Mesodermal cell (in vitro differentiated cells): ENCODE measurements around the gene ZNF48.

ENCODE experiments used
- H3K27ac ChIP-seq: 2 replicates; pipeline ENCODE4 v1.7.0; 2013; ENCODE audit warnings: mild to moderate bottlenecking, low read depth, low read length, moderate library complexity; ENCODE audit not compliant: severe bottlenecking
- H3K36me3 ChIP-seq: 2 replicates; pipeline ENCODE4 v1.7.1; 2013; ENCODE audit warnings: mild to moderate bottlenecking, low read length, moderate library complexity; ENCODE audit not compliant: control insufficient read depth, insufficient read depth
- H3K4me1 ChIP-seq: one replicate; pipeline ENCODE4 v1.7.1; 2013; ENCODE audit warnings: mild to moderate bottlenecking, low read length; ENCODE audit not compliant: insufficient read depth, control insufficient read depth, poor library complexity, severe bottlenecking
- H3K4me3 ChIP-seq: 2 replicates; pipeline ENCODE4 v1.7.0; 2013; ENCODE audit warnings: low read length, control low read depth, mild to moderate bottlenecking; ENCODE audit not compliant: insufficient read depth, poor library complexity, severe bottlenecking; ENCODE audit errors: extremely low read depth
- H3K9me3 ChIP-seq: 2 replicates; pipeline ENCODE4 v1.7.1; 2013; ENCODE audit warnings: mild to moderate bottlenecking, low read length, moderate library complexity; ENCODE audit not compliant: control insufficient read depth
- WGBS, 2 experiments: methylation state at CpG; one replicate each; pipeline ENCODE4 v1.1.5; 2013; ENCODE audit warnings: missing lambda C conversion rate in 2 of 2; ENCODE audit not compliant: insufficient coverage in 2 of 2; 5-methylcytosine and 5-hydroxymethylcytosine counted together

ZNF48 gene

GRCh38 chr16:30429678-30430427 lies 34.6 kb downstream of the ZNF48 start, which contains the start of gene DCTPP1:
Gene DCTPP1, minus strand, starts transcription at chr16:30430030. Its CDS starts 50 bp downstream, at chr16:30429980.
- Histone ChIP-seq H3K4me3 (peak within 1 kb of the TSS; percentile 86), H3K4me1 (no peaks in the 10 kb centered on the region), H3K27ac (no peak within 1 kb of the TSS), H3K9me3 (no peaks in the 10 kb centered on the region), H3K36me3 (peaks cover 30% of the 10 kb centered on the region)
- 0% methylated on average over 19 to 37 of the region's 49 CpGs for WGBS, 2 experiments

DNA sequence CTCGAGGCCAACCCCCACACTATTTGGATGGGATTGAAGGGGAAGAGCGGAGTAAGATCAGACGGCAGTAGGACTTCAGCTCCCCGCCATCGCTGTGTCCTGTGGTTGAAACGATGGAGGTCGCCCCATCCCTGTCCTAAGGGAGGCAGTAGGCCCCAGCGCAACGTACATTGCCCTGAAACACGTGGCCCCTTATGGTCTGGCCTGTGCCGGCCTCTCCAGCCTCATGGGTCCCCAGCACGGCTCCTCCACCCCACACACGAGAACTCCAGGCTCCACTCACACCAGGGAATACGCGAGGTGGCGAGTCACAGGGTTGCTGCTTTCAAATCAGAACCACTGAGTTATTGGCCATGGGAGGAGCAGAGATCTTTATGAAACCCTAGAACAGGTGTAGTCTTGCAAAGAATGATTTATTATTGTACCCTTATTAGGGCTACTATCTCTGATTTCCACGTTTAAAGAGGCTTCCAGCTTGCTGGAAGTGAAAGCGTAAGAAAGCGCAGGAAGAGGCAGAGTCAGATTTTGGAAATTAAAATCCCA lies 35.3 kb downstream of the ZNF48 start:
- 60 to 73% methylated on average over 10 to 19 of the region's 19 CpGs for WGBS, 2 experiments
- Histone ChIP-seq H3K36me3 (peaks cover 24% of the 10 kb centered on the region), H3K27ac (no peak overlapping the region), H3K4me3 (peak overlapping the region; percentile 15), H3K9me3 (no peaks in the 10 kb centered on the region), H3K4me1 (no peaks in the 10 kb centered on the region)

- Histone ChIP-seq H3K36me3 (no peaks in the 10 kb centered on the region), H3K4me1 (no peaks in the 10 kb centered on the region), H3K9me3 (no peaks in the 10 kb centered on the region), H3K4me3 (no peak overlapping the region), H3K27ac (no peak overlapping the region)
- 64 to 71% methylated on average over 3 to 4 of the region's 4 CpGs for WGBS, 2 experiments
These were observed 39.6 kb downstream of the ZNF48 start for GRCh38 chr16:30434852-30435251.

GRCh38 chr16:30437511-30438046 lies 42.4 kb downstream of the ZNF48 start:
- WGBS, 2 experiments = 74 to 93% methylated on average over 3 of the region's 3 CpGs
- Histone ChIP-seq H3K36me3 (no peaks in the 10 kb centered on the region), H3K4me3 (no peak overlapping the region), H3K4me1 (no peaks in the 10 kb centered on the region), H3K27ac (no peak overlapping the region), H3K9me3 (no peaks in the 10 kb centered on the region)

DNA sequence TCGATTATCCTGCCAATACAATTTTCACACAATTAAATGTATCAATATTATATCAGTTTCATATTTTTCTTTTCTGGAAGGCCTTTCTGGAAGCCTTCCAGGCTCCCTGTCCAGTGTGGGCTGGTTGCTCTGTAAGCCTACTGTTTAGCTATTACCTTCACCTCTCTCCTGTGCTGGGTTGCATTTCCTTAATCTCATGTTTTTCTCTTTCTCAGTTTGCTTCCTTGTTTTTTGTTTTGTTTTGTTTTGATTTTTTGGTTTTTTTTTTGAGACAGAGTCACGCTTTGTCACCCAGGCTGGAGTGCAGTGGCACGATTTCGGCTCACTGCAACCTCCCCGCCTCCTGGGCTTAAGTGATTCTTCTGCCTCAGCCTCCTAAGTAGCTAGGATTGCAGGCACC lies 43.6 kb downstream of the ZNF48 start:
- peaks cover 10% of the 10 kb centered on the region for H3K36me3 ChIP-seq
- no peaks in the 10 kb centered on the region for H3K9me3 ChIP-seq
- H3K4me1 ChIP-seq = no peaks in the 10 kb centered on the region
- H3K4me3 ChIP-seq = no peak overlapping the region
- no peak overlapping the region for H3K27ac ChIP-seq
- WGBS, 2 experiments = 83 to 94% methylated on average over 4 of the region's 5 CpGs

DNA sequence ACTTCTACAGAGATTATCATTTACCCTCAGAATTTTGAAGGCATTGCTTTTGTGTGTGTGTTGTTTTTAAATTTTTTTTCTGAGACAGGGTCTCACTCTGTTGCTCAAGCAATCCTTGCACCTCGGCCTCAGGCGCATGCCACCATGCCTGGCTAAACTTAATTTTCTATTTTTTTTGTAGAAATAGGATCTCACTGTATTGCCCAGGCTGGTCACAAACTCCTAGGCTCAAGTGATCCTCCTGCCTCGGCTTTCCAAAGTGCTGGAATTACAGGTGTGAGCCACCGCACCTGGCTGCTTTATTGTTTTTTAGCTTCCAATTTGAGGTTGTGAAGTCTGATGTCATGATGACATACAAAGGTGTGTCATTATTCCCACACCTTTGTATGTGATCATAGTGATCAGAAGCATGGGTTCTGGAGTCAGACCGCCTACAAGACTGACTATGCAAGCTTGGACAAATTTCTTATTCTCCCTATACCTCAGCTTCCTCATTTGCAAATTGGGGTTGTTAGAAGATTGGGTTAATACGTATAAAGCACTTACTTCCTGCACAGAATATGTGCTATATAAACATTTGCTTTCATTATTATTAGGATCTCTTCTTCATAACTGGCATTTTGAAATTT lies 44.6 kb downstream of the ZNF48 start:
- Histone ChIP-seq H3K4me3 (no peak overlapping the region), H3K4me1 (no peaks in the 10 kb centered on the region), H3K36me3 (peaks cover 20% of the 10 kb centered on the region), H3K9me3 (peaks cover 9% of the 10 kb centered on the region), H3K27ac (no peak overlapping the region)
- WGBS, 2 experiments = 72 to 100% methylated on average over 1 to 2 of the region's 6 CpGs

DNA sequence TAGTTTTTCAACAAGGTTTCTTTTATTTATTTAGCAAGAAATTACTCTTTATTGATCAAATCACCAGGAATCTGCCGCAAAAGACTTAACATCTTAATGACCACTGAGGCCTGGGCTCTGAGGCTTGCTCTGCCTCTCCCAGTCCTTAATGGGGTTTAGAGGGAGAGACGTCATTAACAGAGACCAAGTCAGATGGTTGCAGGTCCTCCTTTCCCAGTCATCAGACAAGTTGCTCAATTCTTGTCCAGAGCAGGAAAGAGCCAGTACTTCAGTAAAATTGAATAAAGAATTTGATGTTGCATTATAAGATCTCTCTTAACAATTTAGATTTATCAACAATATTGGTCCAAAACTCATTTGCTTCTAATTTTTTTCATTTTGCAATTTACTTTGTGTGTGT lies 48.4 kb downstream of the ZNF48 start:
- Histone ChIP-seq H3K36me3 (peaks cover 20% of the 10 kb centered on the region), H3K4me3 (no peak overlapping the region), H3K27ac (no peak overlapping the region), H3K9me3 (peaks cover 12% of the 10 kb centered on the region), H3K4me1 (no peaks in the 10 kb centered on the region)
- WGBS, 2 experiments = 80% methylated on average over 1 of the region's 2 CpGs; no CpG with 5 or more reads in 1 of the 2 experiments

GRCh38 chr16:30444231-30445148 lies 49.3 kb downstream of the ZNF48 start:
- WGBS, 2 experiments = 96% methylated on average over 29 of the region's 29 CpGs

DNA sequence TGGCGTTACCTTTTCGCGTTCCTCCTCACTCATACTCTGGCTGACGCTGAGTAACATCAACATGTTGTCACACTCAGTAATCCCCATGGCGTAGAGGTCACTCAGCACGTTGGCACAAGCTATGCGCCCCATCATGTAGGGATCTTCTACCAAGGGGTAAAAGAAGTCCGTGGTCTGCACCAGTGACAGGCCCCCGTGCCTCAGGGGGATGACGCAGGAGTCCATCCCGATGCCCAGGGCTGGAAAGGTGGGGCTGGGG lies 49.9 kb downstream of the ZNF48 start:
- WGBS, 2 experiments = 55 to 68% methylated on average over 8 to 11 of the region's 11 CpGs
- no peaks in the 10 kb centered on the region for H3K4me1 ChIP-seq
- H3K36me3 ChIP-seq = peaks cover 20% of the 10 kb centered on the region
- H3K27ac ChIP-seq = peak overlapping the region; percentile 85
- H3K9me3 ChIP-seq = peaks cover 12% of the 10 kb centered on the region
- H3K4me3 ChIP-seq = peak overlapping the region; percentile 85

More at GRCh38 chr16:30444231-30445148, 49.3 kb downstream of the ZNF48 start:
- H3K4me1 ChIP-seq = no peaks in the 10 kb centered on the region
- H3K27ac ChIP-seq = peak overlapping the region; percentile 85
- peaks cover 20% of the 10 kb centered on the region for H3K36me3 ChIP-seq
- peaks cover 12% of the 10 kb centered on the region for H3K9me3 ChIP-seq
- peak overlapping the region; percentile 85 for H3K4me3 ChIP-seq
